Neural progenitor cell (in vitro differentiated cells): ENCODE data around the gene CCDC124. TPM values are rescaled to one million over a fixed set of nuclear protein-coding genes. Genes with fewer than 3 reads are reported as not detected.

ENCODE experiments used
- DNase-seq: peaks from one replicate; pipeline ENCODE4 v3.0.0-alpha.2; 2016; ENCODE audit warnings: low spot score
- H2AFZ ChIP-seq: fragments of 200-600 bp; sonication (generic); replicated peaks from 2 replicates; pipeline ENCODE4 v1.6.1; 2016; ENCODE audit warnings: antibody characterized with exemption
- H3F3A ChIP-seq: fragments of 200-600 bp; sonication (generic); 2 replicates; pipeline ENCODE4 v1.6.1; 2016; ENCODE audit warnings: antibody characterized with exemption, low read depth
- H3K27ac ChIP-seq: fragments of 200-600 bp; sonication (generic); 2 replicates; pipeline ENCODE4 v1.5.1; 2016; ENCODE audit warnings: mild to moderate bottlenecking
- H3K27me3 ChIP-seq: fragments of 200-600 bp; sonication (generic); 2 replicates; pipeline ENCODE4 v1.6.1; 2016; ENCODE audit warnings: mild to moderate bottlenecking, moderate library complexity
- H3K36me3 ChIP-seq: fragments of 200-600 bp; sonication (generic); 2 replicates; pipeline ENCODE4 v1.5.1; 2016
- H3K4me1 ChIP-seq: fragments of 200-600 bp; sonication (generic); 2 replicates; pipeline ENCODE4 v1.6.1; 2016; ENCODE audit warnings: mixed run types
- H3K4me2 ChIP-seq: fragments of 200-600 bp; sonication (generic); 2 replicates; pipeline ENCODE4 v1.6.1; 2016
- H3K4me3 ChIP-seq: fragments of 200-600 bp; sonication (generic); 2 replicates; pipeline ENCODE4 v1.5.1; 2016
- H3K79me2 ChIP-seq: fragments of 200-600 bp; sonication (generic); 2 replicates; pipeline ENCODE4 v1.6.1; 2016; ENCODE audit warnings: low read depth
- H3K9ac ChIP-seq: fragments of 200-600 bp; sonication (generic); 2 replicates; pipeline ENCODE4 v1.6.1; 2016
- H3K9me3 ChIP-seq: fragments of 200-600 bp; sonication (generic); 2 replicates; pipeline ENCODE4 v1.5.1; 2016; ENCODE audit warnings: low read depth
- H4K20me1 ChIP-seq: fragments of 200-600 bp; sonication (generic); 2 replicates; pipeline ENCODE4 v1.6.1; 2016; ENCODE audit warnings: low read depth
- H3K27ac Mint-ChIP-seq: 3 replicates; pipeline ENCODE4 v1.8.0; 2021; ENCODE audit warnings: mixed read lengths
- H3K27me3 Mint-ChIP-seq: 2 replicates; pipeline ENCODE4 v1.8.0; 2022; ENCODE audit warnings: low read depth, mild to moderate bottlenecking, inconsistent platforms, moderate library complexity, mixed read lengths; ENCODE audit not compliant: insufficient read depth
- H3K36me3 Mint-ChIP-seq: 3 replicates; pipeline ENCODE4 v1.8.0; 2021; ENCODE audit warnings: mixed read lengths
- H3K4me1 Mint-ChIP-seq: 3 replicates; pipeline ENCODE4 v1.8.0; 2021; ENCODE audit warnings: mixed read lengths
- H3K4me3 Mint-ChIP-seq: 3 replicates; pipeline ENCODE4 v1.8.0; 2021; ENCODE audit warnings: mild to moderate bottlenecking, moderate library complexity, mixed read lengths
- H3K9me3 Mint-ChIP-seq: 3 replicates; pipeline ENCODE4 v1.8.0; 2020; ENCODE audit warnings: mixed read lengths
- EZH2 ChIP-seq: fragments of 200-600 bp; sonication (generic); IDR thresholded peaks from 2 replicates; pipeline ENCODE4 v1.6.1; 2017; ENCODE audit warnings: antibody characterized with exemption, mild to moderate bottlenecking, moderate library complexity
- EZH2phosphoT487 ChIP-seq: fragments of 200-600 bp; sonication (generic); IDR thresholded peaks from 2 replicates; pipeline ENCODE4 v1.6.1; 2017; ENCODE audit warnings: antibody characterized with exemption
- total RNA-seq: library from RNA; depleted of rRNA; stranded (reverse); fragments of >200 nt; gene quantifications from 2 replicates; pipeline ENCODE4 v1.2.3, GENCODE V29; 2015; ENCODE audit warnings: low replicate concordance
- TF ChIP-seq, protein P1 (sequence below): fragments of 200-600 bp; sonication (generic); IDR thresholded peaks from 2 replicates; pipeline ENCODE4 v1.5.1; 2017; ENCODE audit warnings: antibody characterized with exemption, mild to moderate bottlenecking

CCDC124 gene
- total RNA-seq, 1 donor from 2014 or later: 23.3 TPM

DNA sequence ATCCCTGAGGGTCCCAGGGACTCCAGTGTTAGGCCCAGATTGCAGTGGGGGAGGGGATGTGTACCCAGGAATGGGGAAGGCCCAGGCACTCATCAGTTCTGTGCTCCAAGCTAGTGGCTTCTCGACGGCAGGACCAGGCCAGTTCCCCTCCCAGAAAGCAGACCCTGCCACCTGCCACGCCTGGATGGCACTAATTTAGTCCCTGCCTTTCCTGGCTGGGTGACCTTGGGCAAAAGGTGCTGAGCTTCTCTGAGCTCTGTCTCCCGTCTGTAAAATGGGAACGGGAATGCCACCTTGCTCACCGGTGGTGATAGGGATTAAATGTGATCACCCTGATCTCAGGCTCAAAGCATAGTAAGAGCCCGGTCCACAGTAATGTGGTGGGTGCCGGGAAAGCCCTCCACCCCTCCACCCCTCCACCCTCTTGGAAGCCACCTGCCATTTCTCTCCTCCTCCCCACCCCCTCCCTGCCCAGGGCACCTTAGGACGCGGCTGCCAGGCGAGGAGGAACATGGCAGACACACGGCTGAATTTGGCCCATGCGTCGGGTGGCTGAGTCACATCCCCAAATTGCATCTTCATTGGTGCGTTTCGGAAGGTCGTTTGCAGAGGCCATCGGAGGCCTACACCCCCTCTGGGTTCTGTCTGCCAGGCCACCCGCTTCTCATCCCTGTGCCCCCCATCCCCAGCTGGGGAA lies 36.4 kb downstream of the CCDC124 start:
- no peak overlapping the region for H2AFZ ChIP-seq
- no peaks in the 10 kb centered on the region for H3K36me3 ChIP-seq
- peaks cover 2% of the 10 kb centered on the region for H3K36me3 Mint-ChIP-seq
- no peak overlapping the region for H3K27ac ChIP-seq
- H3K27me3 Mint-ChIP-seq: peaks cover 17% of the 10 kb centered on the region
- TF ChIP-seq, protein P1, sequence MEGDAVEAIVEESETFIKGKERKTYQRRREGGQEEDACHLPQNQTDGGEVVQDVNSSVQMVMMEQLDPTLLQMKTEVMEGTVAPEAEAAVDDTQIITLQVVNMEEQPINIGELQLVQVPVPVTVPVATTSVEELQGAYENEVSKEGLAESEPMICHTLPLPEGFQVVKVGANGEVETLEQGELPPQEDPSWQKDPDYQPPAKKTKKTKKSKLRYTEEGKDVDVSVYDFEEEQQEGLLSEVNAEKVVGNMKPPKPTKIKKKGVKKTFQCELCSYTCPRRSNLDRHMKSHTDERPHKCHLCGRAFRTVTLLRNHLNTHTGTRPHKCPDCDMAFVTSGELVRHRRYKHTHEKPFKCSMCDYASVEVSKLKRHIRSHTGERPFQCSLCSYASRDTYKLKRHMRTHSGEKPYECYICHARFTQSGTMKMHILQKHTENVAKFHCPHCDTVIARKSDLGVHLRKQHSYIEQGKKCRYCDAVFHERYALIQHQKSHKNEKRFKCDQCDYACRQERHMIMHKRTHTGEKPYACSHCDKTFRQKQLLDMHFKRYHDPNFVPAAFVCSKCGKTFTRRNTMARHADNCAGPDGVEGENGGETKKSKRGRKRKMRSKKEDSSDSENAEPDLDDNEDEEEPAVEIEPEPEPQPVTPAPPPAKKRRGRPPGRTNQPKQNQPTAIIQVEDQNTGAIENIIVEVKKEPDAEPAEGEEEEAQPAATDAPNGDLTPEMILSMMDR: no peak
- TF ChIP-seq EZH2phosphoT487 (no peak), EZH2 (no peak)
- no peaks in the 10 kb centered on the region for H4K20me1 ChIP-seq
- H3K4me3 Mint-ChIP-seq: no peak overlapping the region
- H3F3A ChIP-seq: peaks cover 4% of the 10 kb centered on the region
- H3K27ac Mint-ChIP-seq: no peak overlapping the region
- no peak overlapping the region for H3K9ac ChIP-seq
- H3K4me2 ChIP-seq: no peak overlapping the region
- H3K4me3 ChIP-seq: no peak overlapping the region
- no peak for DNase-seq
- H3K27me3 ChIP-seq: peaks cover 34% of the 10 kb centered on the region
- no peaks in the 10 kb centered on the region for H3K79me2 ChIP-seq
- H3K4me1 Mint-ChIP-seq: peaks cover 19% of the 10 kb centered on the region
- peaks cover 5% of the 10 kb centered on the region for H3K4me1 ChIP-seq
- H3K9me3 ChIP-seq: no peaks in the 10 kb centered on the region
- no peaks in the 10 kb centered on the region for H3K9me3 Mint-ChIP-seq

DNA sequence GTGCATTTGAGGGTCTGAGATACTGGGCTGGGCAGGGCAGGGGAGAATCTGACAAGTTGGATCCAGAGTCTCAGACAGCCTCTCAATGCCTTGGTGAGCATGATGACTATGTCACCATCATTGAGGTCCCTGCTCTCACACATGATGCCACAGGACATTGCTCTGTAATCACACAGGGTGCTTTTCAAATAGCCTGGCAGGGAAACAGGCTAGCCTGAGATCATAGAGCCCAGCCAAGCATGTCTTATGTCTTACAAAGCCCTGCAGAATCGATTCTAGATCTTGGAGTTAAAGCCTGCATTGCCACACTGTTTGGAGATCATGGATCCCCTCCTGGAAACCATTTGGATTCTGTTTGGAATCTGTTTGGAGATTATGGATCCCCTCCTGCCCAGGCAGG lies 39.4 kb downstream of the CCDC124 start:
- H3K27ac ChIP-seq: no peak overlapping the region
- TF ChIP-seq EZH2 (no peak), EZH2phosphoT487 (no peak)
- TF ChIP-seq, protein P1: no peak
- Mint-ChIP-seq H3K9me3 (no peaks in the 10 kb centered on the region), H3K27me3 (peaks cover 10% of the 10 kb centered on the region), H3K4me3 (no peak overlapping the region), H3K36me3 (peaks cover 2% of the 10 kb centered on the region), H3K4me1 (peaks cover 16% of the 10 kb centered on the region), H3K27ac (peak overlapping the region; percentile 50)
- H3K27me3 ChIP-seq: peaks cover 10% of the 10 kb centered on the region
- no peaks in the 10 kb centered on the region for H3K4me1 ChIP-seq
- H3K4me2 ChIP-seq: no peak overlapping the region
- H3K36me3 ChIP-seq: no peaks in the 10 kb centered on the region
- H3K9ac ChIP-seq: peak overlapping the region; percentile 32
- H3K9me3 ChIP-seq: no peaks in the 10 kb centered on the region
- no peaks in the 10 kb centered on the region for H3K79me2 ChIP-seq
- no peak overlapping the region for H3K4me3 ChIP-seq
- H3F3A ChIP-seq: no peaks in the 10 kb centered on the region
- no peaks in the 10 kb centered on the region for H4K20me1 ChIP-seq
- no peak overlapping the region for H2AFZ ChIP-seq
- DNase-seq: no peak

DNA sequence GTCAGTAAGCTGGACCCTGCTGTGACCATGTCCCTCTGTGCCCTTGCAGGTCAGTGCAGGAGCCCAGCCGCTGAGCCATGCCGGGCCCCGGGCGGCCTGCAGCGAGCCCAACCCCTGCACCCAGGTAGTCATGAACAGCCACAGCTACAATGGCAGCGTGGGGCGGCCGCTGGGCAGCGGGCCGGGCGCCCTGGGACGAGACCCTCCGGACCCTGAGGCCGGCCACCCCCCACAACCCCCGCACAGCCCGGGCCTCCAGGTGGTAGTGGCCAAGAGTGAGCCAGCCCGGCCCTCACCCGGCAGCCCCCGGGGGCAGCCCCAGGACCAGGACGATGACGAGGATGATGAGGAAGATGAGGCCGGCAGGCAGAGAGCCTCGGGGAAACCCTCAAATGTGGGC lies 40.9 kb downstream of the CCDC124 start:
- H3K4me1 Mint-ChIP-seq: peaks cover 15% of the 10 kb centered on the region
- Histone ChIP-seq H3K9ac (no peak overlapping the region), H3K4me3 (no peak overlapping the region), H3K4me1 (no peaks in the 10 kb centered on the region), H3K9me3 (no peaks in the 10 kb centered on the region), H3K27ac (no peak overlapping the region), H3F3A (no peaks in the 10 kb centered on the region), H3K36me3 (no peaks in the 10 kb centered on the region), H3K79me2 (no peaks in the 10 kb centered on the region), H3K4me2 (no peak overlapping the region), H3K27me3 (no peaks in the 10 kb centered on the region), H2AFZ (no peak overlapping the region), H4K20me1 (no peaks in the 10 kb centered on the region)
- peaks cover 2% of the 10 kb centered on the region for H3K36me3 Mint-ChIP-seq
- H3K27ac Mint-ChIP-seq: no peak overlapping the region
- H3K4me3 Mint-ChIP-seq: no peak overlapping the region
- no peaks in the 10 kb centered on the region for H3K9me3 Mint-ChIP-seq
- no peak for DNase-seq
- H3K27me3 Mint-ChIP-seq: peaks cover 6% of the 10 kb centered on the region
- TF ChIP-seq EZH2phosphoT487 (no peak), EZH2 (no peak)
- TF ChIP-seq, protein P1: no peak
